HG02623 (cell line): ENCODE results near the gene FAM193A.
"Not testable (repeated sequence)": the region's sequence is repeated elsewhere in the genome, so short reads cannot be mapped to it uniquely, and the experiment has no call there.

Experiments
- ATAC-seq: cut with Tn5 transposase; IDR thresholded peaks from one replicate; pipeline ENCODE4 v1.9.1; 2021; ENCODE audit warnings: moderate library complexity; ENCODE audit not compliant: unreplicated experiment

Gene FAM193A

GRCh38 chr4:2721586-2721985, 185.1 kb downstream of the FAM193A start:
- no peak for ATAC-seq

DNA sequence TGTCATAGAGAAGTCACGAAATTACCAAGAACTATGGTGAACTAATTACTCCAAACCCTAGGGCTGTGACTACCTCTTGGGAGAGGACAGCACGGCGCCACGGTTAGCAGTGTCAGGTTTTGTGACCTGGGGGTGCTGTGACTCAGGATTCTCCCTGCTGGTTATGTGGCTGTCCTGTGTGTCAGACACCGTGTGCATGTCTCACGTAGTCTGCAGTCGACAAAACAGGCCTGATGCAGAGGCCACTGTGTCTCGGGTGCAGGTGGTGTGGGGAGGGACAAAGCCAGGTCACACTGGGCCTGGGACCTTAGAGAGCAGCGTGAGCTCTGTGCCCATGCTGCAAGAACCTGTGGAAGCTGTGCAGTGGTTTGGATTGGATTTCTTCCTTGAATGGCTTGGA, 185.6 kb downstream of the FAM193A start:
- ATAC-seq, result no peak

GRCh38 chr4:2723751-2724150, 187.3 kb downstream of the FAM193A start:
- ATAC-seq, result no peak

DNA sequence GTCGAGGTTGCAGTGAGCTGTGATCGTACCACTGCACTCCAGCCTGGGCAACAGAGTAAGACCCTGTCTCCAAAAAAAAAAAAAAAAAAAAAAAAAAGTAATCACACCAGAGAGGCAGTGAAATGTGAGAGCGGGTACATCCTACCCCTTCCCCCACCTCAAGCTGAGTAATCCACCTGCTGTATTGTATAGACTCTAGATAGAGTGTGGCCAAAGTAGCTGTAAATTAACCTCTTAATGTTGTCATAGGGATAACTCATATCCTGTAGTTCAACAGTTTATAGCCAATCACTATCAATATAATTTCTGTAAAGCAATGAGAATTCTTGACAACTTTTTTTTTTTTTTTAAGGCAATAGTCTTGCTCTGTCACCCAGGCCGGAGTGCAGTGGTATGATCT, 188.9 kb downstream of the FAM193A start:
- no peak for ATAC-seq

- not testable (repeated sequence) for ATAC-seq
Observed at GRCh38 chr4:2726881-2727280, 190.4 kb downstream of the FAM193A start.

GRCh38 chr4:2728221-2728620, 191.8 kb downstream of the FAM193A start:
- no peak for ATAC-seq

DNA sequence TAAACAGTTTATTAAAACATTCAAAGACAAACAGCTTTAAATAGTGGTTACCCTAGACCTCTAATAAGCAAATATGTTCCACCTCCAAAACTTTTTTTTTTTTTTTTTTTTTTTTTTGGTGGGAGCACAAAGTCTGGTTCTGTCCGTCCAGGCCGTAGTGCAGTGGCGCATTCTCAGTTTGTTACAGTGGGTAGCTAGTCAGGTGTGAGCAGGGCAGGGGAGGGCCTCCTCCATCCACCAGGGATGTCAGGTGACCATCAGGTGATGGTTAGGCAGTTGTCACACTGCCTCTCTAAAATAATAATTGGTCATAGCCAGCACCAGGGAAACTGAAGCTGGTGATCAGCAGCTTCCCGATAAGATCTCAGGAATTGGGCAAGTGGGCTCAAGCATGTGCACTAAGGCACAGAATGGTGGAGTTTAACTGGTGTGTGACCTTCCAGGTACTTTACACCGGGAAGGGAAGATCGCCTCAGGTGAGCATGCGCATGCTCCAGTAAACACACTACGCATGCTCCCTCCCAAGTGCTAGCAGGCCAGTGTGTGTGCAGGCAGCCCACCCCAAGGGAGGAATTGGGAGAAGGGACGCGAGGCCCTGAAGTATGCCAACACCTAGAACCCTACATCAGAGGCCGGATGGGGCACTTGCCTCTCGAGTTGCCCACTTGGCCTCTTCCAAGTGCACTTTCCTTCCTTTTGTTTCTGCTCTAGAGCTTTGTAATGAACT, 192.5 kb downstream of the FAM193A start:
- no peak for ATAC-seq

DNA sequence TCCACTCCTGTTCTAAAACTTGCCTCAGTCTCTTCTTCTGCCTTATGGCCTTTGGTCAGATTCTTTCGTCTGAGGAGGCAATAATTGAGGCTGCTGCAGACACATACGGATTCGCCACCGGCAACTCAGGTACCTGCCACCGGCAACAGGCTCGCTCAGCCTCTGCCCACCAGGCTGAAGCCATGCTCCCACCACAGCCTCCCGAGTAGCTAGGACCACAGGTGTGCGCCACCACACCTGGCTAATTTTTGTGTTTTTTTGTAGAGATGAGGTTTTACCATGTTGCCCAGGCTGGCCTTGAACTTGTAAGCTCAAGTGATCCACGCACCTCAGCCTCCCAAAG, 193.1 kb downstream of the FAM193A start:
- no peak for ATAC-seq

DNA sequence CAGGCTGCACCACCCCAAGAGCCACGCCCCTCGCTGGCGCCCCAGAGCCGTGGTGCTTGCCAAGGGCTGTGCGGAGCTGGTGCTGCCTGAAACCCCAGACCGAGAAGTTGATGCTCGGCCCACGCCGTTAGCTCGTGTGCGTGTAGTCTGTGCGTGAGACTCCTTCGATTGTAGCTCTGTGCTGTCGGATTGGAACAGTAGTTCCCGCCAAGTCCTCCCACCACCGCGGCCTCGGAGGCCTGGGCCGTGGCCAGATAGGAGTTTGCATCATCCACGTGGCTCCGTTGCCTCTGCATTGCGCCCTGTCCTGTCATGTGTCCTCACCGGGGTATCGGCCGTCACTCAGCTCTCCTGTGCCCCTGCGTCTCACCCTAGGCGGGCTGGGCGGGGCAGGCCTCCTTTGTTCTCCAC, 195.5 kb downstream of the FAM193A start:
- no peak for ATAC-seq

DNA sequence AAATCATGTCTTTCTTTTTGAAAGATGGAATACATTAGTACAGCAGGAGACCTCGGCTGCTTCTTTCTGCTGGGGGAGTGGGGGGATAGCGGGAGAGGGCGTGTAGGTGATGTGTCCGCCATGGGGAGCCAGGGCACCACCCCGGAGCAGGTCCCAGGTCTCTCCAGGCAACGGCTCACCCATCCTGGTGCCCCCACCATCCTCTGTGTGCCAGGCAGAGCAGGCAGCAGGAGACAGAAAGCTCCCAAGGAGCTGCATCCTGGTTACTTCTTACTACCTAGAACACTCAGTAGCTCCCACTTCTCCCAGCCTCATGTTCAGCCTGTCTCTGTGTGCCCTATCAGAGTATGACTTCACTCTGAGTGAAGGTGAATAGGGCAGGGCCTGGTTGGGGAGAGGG, 196.1 kb downstream of the FAM193A start:
- no peak for ATAC-seq

- ATAC-seq, result no peak
Observed at GRCh38 chr4:2733001-2733843, 196.8 kb downstream of the FAM193A start.

DNA sequence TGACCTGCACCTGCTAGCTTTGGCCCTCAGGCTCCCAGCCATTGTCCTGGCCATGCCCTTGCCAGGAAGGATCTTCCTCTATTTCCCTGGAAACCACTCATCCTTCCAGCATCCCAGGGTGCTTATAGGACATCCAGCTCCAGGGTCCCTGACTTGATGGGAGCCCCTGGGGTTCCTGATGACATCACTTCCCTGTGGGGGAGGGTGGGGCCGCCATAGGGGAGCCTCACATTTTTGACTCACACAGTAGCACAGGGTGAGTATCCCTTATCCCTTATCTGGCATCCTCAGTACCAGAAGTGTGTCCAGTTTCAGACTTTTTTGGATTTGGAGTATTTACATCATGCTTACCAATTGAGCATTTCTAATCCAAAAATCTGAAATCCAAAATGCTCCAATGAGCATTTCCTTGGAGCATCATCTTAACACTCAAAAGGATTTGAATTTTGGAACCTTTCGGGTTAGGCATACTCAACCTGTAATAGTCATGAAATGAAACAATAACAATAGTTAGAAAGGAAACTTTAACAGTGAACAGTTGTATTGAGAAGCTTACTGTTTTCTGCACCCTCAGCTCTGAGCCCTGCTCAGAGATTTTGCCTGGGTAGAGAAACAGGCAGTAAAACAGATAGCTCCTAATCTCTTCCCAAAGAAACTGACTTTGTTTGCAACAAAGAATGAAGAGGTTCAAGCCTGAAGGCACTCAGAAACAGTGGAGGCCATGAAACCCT, 197.6 kb downstream of the FAM193A start:
- no peak for ATAC-seq

DNA sequence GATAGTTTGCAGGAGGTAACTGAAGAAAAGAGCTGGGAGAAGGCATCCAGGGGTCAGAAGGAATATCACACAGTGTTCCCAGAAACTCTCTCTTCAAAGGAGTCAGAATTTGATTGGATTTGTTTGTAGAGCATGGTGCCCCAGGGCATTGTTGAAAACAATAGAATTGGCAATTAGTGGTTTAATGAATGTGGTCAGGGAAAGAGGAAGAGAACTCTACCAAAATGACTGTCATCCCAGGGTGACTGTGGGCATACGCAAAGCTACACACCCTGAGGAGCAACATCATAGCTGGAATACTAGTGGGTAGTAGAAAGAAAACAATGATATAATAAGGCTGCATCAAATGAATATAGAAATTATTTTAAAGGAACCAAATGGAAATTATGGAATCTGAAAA, 198.2 kb downstream of the FAM193A start:
- no peak for ATAC-seq

DNA sequence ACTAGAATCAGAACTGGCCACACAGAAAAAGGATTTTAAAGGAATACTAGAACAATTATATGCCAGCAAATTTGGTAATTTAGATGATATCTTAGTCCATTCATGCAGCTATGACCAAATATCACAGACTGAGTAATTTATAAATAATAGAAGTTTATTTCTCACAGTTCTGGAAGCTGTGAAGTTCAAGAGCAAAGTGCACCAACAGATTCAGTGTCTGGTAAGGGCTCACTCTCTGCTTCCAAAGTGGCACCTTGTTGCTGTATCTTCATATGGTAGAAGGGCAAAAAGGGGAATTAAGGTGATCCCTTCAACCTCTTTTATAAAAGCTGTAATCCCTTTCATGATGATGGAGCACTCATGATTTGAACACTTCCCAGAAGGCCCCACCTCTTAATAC, 199.4 kb downstream of the FAM193A start:
- ATAC-seq, result no peak

GRCh38 chr4:2738296-2738695, 201.8 kb downstream of the FAM193A start:
- not testable (repeated sequence) for ATAC-seq

- ATAC-seq, result no peak
Observed at GRCh38 chr4:2741626-2742025, 205.2 kb downstream of the FAM193A start.

GRCh38 chr4:2742081-2742822, 205.8 kb downstream of the FAM193A start:
- ATAC-seq, result no peak

- no peak for ATAC-seq
Observed at GRCh38 chr4:2742823-2743517, 206.5 kb downstream of the FAM193A start.

DNA sequence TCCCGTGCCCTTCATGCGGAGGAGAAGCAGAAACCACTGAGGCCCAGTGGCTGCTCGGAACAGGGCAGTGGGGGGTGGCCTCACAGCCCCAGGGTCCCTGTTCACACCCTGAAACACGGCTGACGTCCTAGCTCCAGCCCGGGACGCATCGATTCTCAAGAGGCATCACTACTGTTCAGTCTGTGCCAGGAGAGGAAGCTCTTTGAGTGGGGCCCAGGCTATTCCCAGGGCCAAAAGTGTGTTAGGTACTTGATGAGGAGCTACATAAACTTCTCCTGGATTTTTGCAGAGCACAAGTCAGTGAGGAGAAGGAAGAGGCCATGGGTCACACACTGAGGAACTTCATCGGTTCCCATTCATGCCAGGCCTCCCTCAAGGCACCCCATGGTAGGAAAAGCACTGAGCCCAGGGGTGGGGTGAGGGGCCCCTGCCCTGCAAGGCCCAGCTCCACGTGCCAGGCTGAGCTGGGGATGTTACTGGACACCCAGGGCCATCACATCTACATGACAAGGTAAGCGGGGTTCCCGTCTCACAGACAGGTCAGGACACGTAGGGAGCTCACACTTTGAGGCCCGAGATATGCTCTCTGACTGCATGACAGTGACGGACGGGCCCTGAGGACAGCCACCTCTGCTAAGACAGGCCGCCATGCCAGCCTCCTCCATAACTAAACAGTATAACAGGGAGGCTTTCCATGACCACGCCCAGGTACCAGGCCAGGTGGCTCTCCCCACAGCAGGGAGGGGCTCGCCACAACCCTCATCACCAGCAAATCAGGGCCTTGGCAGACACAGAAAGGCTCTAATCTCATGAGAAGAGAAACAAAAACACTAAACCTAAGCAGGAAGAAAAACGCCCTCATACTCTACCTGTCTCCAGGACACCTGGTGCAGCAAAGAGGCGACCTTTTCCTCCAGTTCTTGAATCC, 207.3 kb downstream of the FAM193A start:
- ATAC-seq, result no peak
